HG03457 (cell line): Measurements from ENCODE around the gene BAZ2B.

Source experiments
- ATAC-seq: cut with Tn5 transposase; IDR thresholded peaks from one replicate; pipeline ENCODE4 v1.9.1; 2021; ENCODE audit warnings: moderate number of reproducible peaks; ENCODE audit not compliant: unreplicated experiment

BAZ2B gene

GRCh38 chr2:159349674-159350299 is 266.6 kb downstream of the BAZ2B start:
- no peak for ATAC-seq

GRCh38 chr2:159326569-159327255 is 289.6 kb downstream of the BAZ2B start:
- ATAC-seq, result no peak

- ATAC-seq, result no peak
Measured at GRCh38 chr2:159322419-159322818, 293.9 kb downstream of the BAZ2B start.

GRCh38 chr2:159317392-159318088 is 298.8 kb downstream of the BAZ2B start:
- ATAC-seq, result no peak

GRCh38 chr2:159307942-159308341 is 308.4 kb downstream of the BAZ2B start:
- no peak for ATAC-seq

GRCh38 chr2:159300586-159300985 is 315.8 kb downstream of the BAZ2B start:
- no peak for ATAC-seq

GRCh38 chr2:159298967-159299366 is 317.4 kb downstream of the BAZ2B start:
- ATAC-seq, result no peak

GRCh38 chr2:159297042-159297707 is 319.2 kb downstream of the BAZ2B start:
- no peak for ATAC-seq

- no peak for ATAC-seq
Measured at GRCh38 chr2:159292157-159292556, 324.2 kb downstream of the BAZ2B start.

GRCh38 chr2:159290289-159290907 is 325.9 kb downstream of the BAZ2B start:
- ATAC-seq, result no peak

- ATAC-seq, result no peak
Measured at GRCh38 chr2:159287733-159288132, 328.6 kb downstream of the BAZ2B start.

GRCh38 chr2:159286709-159287441 is 329.5 kb downstream of the BAZ2B start:
- ATAC-seq, result peak; percentile 77

- ATAC-seq, result peak; percentile 20
Measured at GRCh38 chr2:159285929-159286708, 330.2 kb downstream of the BAZ2B start, which contains the start of gene WDSUB1. WDSUB1 (minus strand) TSS chr2:159286703; CDS start chr2:159283069, 3,634 bp downstream.

- no peak for ATAC-seq
Measured at GRCh38 chr2:159285433-159285832, 330.9 kb downstream of the BAZ2B start.

- no peak for ATAC-seq
Measured at GRCh38 chr2:159283529-159283928, 332.8 kb downstream of the BAZ2B start.

GRCh38 chr2:159281002-159281401 is 335.3 kb downstream of the BAZ2B start:
- ATAC-seq, result no peak

GRCh38 chr2:159279700-159280099 is 336.6 kb downstream of the BAZ2B start:
- ATAC-seq, result no peak

GRCh38 chr2:159275111-159275510 is 341.2 kb downstream of the BAZ2B start:
- ATAC-seq, result no peak

- ATAC-seq, result no peak
Measured at GRCh38 chr2:159272156-159272555, 344.2 kb downstream of the BAZ2B start.
